Stimulated activated CD4-positive, alpha-beta T cell treated with anti-CD3 and anti-CD28 coated beads, TNF-alpha, amount 100 ng/mL, for 48 hours (primary cell): ENCODE measurements around the gene KLF2.

Experiments used
- DNase-seq, 3 donors: peaks; one replicate each; pipeline ENCODE4 v3.0.0-alpha.2; 2020; ENCODE audit warnings: low read depth in 3 of 3

KLF2 gene

GRCh38 chr19:16363133-16363851 lies 38.7 kb downstream of the KLF2 start:
- no peak for DNase-seq

- no peak for DNase-seq
These were observed 39.2 kb downstream of the KLF2 start for GRCh38 chr19:16363852-16364230.

- no peak for DNase-seq
These were observed 39.7 kb downstream of the KLF2 start for GRCh38 chr19:16364231-16364865.

- no peak for DNase-seq
These were observed 40.8 kb downstream of the KLF2 start for GRCh38 chr19:16365300-16365996.

- no peak for DNase-seq
These were observed 41.4 kb downstream of the KLF2 start for GRCh38 chr19:16366056-16366432.

GRCh38 chr19:16366433-16367260 lies 42.0 kb downstream of the KLF2 start:
- DNase-seq, result no peak

GRCh38 chr19:16367261-16367683 lies 42.6 kb downstream of the KLF2 start:
- DNase-seq, result no peak

- DNase-seq, result no peak
These were observed 44.0 kb downstream of the KLF2 start for GRCh38 chr19:16368385-16369305.

GRCh38 chr19:16369306-16369663 lies 44.7 kb downstream of the KLF2 start:
- DNase-seq, result no peak

GRCh38 chr19:16369664-16370576 lies 45.3 kb downstream of the KLF2 start:
- no peak for DNase-seq

- DNase-seq, result no peak
These were observed 46.2 kb downstream of the KLF2 start for GRCh38 chr19:16370641-16371391.

GRCh38 chr19:16371540-16371986 lies 46.9 kb downstream of the KLF2 start:
- DNase-seq, result peak; percentile 53 to 75 (median 71)

GRCh38 chr19:16372065-16372915 lies 47.7 kb downstream of the KLF2 start:
- no peak for DNase-seq

- DNase-seq, result no peak
These were observed 48.5 kb downstream of the KLF2 start for GRCh38 chr19:16373079-16373478.

GRCh38 chr19:16373532-16373931 lies 48.9 kb downstream of the KLF2 start:
- no peak for DNase-seq

GRCh38 chr19:16373989-16374388 lies 49.4 kb downstream of the KLF2 start:
- no peak for DNase-seq

GRCh38 chr19:16374436-16374835 lies 49.8 kb downstream of the KLF2 start:
- no peak for DNase-seq
